M059J (cell line): ENCODE measurements around the gene GCLC. TPM values are rescaled to one million over a fixed set of nuclear protein-coding genes. Genes with fewer than 3 reads are reported as not detected.

Source experiments
- DNase-seq: peaks from one replicate; pipeline ENCODE4 v3.0.0-alpha.2; 2012; ENCODE audit warnings: low read depth
- total RNA-seq: library from RNA; depleted of rRNA; stranded (reverse); fragments of >200 nt; shearing (Covaris generic); gene quantifications from 2 replicates; pipeline ENCODE4 v1.2.3, GENCODE V29; 2014; rRNA removed

The GCLC gene
- total RNA-seq, 1 experiment from 2014 or later, result 17.6 TPM

- no peak for DNase-seq
These were observed 97.0 kb downstream of the GCLC start for GRCh38 chr6:53447865-53448264.

Other genes starting within 250 kb of the GCLC start
- 149 and 190 TPM in 2 replicates for gene ELOVL5, start 196.2 kb downstream of the GCLC start, total RNA-seq
- 0.05 TPM in 1 of 2 replicates, not detected in the other for gene KLHL31, start 120.7 kb upstream of the GCLC start, total RNA-seq
- 13.0 and 18.4 TPM in 2 replicates for gene LRRC1, start 249.9 kb upstream of the GCLC start, total RNA-seq